HG02610 (cell line): ENCODE measurements around the gene RNFT2.

Experiments
- ATAC-seq: cut with Tn5 transposase; IDR thresholded peaks from one replicate; pipeline ENCODE4 v1.9.1; 2021; ENCODE audit warnings: mild to moderate bottlenecking, moderate library complexity; ENCODE audit not compliant: unreplicated experiment

Gene RNFT2

DNA sequence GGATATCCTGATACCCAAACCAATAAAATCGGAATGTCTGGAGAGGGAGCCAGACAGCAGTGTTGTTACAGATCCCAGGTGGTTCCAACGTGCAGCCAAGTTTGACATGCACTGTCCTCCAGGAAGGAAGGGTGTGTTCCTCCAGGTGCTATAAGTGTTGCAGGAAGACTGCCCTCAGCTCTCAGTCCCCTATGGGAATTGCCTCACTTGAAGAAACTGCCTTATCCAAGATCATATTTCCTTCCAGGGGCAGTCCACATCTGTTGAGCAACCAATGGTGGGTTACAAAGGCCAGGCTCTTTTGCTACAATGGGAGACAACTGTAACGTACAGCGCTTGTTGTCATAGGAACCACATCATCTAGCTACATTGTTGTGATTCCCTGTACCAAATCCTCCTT lies 159.4 kb downstream of the RNFT2 start:
- ATAC-seq = no peak

DNA sequence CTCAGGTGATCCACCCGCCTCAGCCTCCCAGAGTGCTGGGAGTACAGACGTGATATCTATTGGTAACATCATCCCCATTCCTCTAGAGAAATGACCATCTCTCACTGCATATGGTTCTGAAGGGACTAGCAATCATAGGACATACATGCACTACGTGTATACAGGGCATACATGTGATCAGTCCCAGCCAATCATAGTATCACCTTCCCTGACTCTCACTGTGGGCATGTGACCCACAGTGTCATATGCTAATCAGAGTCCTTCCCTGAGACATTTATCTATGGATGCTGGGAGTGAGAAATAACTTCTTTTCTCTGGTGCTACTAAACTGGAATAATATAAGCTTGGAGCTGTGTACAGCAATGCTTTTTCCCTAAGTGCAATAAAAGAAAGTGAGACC lies 160.6 kb downstream of the RNFT2 start:
- no peak for ATAC-seq

DNA sequence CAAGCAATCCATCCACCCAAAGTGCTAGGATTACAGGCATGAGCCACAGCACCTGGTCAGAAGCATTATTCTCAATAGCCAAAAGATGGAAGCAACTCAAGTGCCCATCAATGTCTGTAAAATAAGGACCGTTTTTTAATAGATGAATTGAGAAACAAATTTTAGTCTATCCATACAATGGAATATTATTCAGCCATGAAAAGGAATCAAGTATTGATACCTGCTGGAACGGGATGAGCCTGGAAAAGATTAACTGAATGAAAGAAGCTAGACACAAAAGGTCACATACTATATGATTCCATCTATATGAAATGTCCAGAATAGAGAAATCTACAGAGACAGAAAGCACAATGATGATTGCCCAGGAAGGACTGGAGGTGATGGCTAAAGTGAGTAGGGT lies 163.5 kb downstream of the RNFT2 start:
- no peak for ATAC-seq
